Stimulated activated CD4-positive, alpha-beta T cell treated with anti-CD3 and anti-CD28 coated beads, Interleukin-15, amount 100 ng/mL, for 1 hour (primary cell): Measurements from ENCODE around the gene RANBP3.

Source experiments
- DNase-seq, 2 donors: peaks; one replicate each; pipeline ENCODE4 v3.0.0-alpha.2; 2020; ENCODE audit warnings: low read depth in 1 of 2, low spot score in 1 of 2

The RANBP3 gene

GRCh38 chr19:5931251-5931650, 46.7 kb downstream of the RANBP3 start:
- DNase-seq, result no peak

GRCh38 chr19:5929625-5930024, 48.3 kb downstream of the RANBP3 start:
- no peak for DNase-seq

- no peak for DNase-seq
Measured at GRCh38 chr19:5929179-5929578, 48.8 kb downstream of the RANBP3 start.

- no peak for DNase-seq
Measured at GRCh38 chr19:5927441-5927821, 50.5 kb downstream of the RANBP3 start.

GRCh38 chr19:5926641-5927440, 51.1 kb downstream of the RANBP3 start:
- no peak for DNase-seq

- no peak for DNase-seq
Measured at GRCh38 chr19:5925830-5926427, 52.0 kb downstream of the RANBP3 start.

GRCh38 chr19:5923356-5923755, 54.6 kb downstream of the RANBP3 start:
- DNase-seq, result no peak

- no peak for DNase-seq
Measured at GRCh38 chr19:5922161-5922545, 55.8 kb downstream of the RANBP3 start.

- DNase-seq, result no peak
Measured at GRCh38 chr19:5921516-5922160, 56.3 kb downstream of the RANBP3 start.

GRCh38 chr19:5918463-5919079, 59.4 kb downstream of the RANBP3 start:
- no peak for DNase-seq

GRCh38 chr19:5917431-5918107, 60.4 kb downstream of the RANBP3 start:
- no peak for DNase-seq

- no peak for DNase-seq
Measured at GRCh38 chr19:5916181-5916708, 61.7 kb downstream of the RANBP3 start.

- DNase-seq, result no peak
Measured at GRCh38 chr19:5915782-5916165, 62.2 kb downstream of the RANBP3 start.

- no peak for DNase-seq
Measured at GRCh38 chr19:5914946-5915781, 62.8 kb downstream of the RANBP3 start.

- DNase-seq, result no peak
Measured at GRCh38 chr19:5914358-5914774, 63.6 kb downstream of the RANBP3 start.

GRCh38 chr19:5913739-5914357, 64.1 kb downstream of the RANBP3 start, which contains the start of gene CAPS:
CAPS (plus strand) TSS chr19:5914254; CDS start chr19:5914407, 153 bp downstream.
- DNase-seq, result no peak

- no peak for DNase-seq
Measured at GRCh38 chr19:5911366-5911765, 66.6 kb downstream of the RANBP3 start.

- no peak for DNase-seq
Measured at GRCh38 chr19:5910638-5910907, 67.4 kb downstream of the RANBP3 start.

GRCh38 chr19:5908773-5909442, 69.0 kb downstream of the RANBP3 start:
- no peak for DNase-seq
